Chondrocyte (in vitro differentiated cells): Measurements from ENCODE around the gene GBF1. TPM values are rescaled to one million over a fixed set of nuclear protein-coding genes. Genes with fewer than 3 reads are reported as not detected.

Experiments
- DNase-seq: peaks from one replicate; pipeline ENCODE4 v3.0.0; 2021; ENCODE audit warnings: mixed read lengths, low spot score
- H3K27ac Mint-ChIP-seq: one replicate; pipeline ENCODE4 v1.8.0; 2021; ENCODE audit warnings: mild to moderate bottlenecking, moderate library complexity, mixed read lengths; ENCODE audit not compliant: unreplicated experiment
- H3K27me3 Mint-ChIP-seq: 2 replicates; pipeline ENCODE4 v1.8.0; 2021; ENCODE audit warnings: low read depth, mixed read lengths
- H3K36me3 Mint-ChIP-seq: 2 replicates; pipeline ENCODE4 v1.8.0; 2021; ENCODE audit warnings: low read depth, mixed read lengths
- H3K4me1 Mint-ChIP-seq: 2 replicates; pipeline ENCODE4 v1.8.0; 2021; ENCODE audit warnings: low read depth, mild to moderate bottlenecking, mixed read lengths
- H3K4me3 Mint-ChIP-seq: one replicate; pipeline ENCODE4 v1.8.0; 2021; ENCODE audit warnings: mild to moderate bottlenecking, moderate library complexity, mixed read lengths; ENCODE audit not compliant: unreplicated experiment
- H3K9me3 Mint-ChIP-seq: 2 replicates; pipeline ENCODE4 v1.8.0; 2021; ENCODE audit warnings: low read depth, mixed read lengths
- total RNA-seq: library from RNA; stranded (reverse); gene quantifications from 3 replicates; pipeline ENCODE4 v1.2.1, GENCODE V29; 2021
- TF ChIP-seq, protein P1 (sequence below): fragments of 200-600 bp; sonication (generic); IDR thresholded peaks from 2 replicates; pipeline ENCODE4 v1.5.0; 2021; ENCODE audit warnings: antibody characterized with exemption, mild to moderate bottlenecking, moderate library complexity

The GBF1 gene
- total RNA-seq, 1 donor from 2014 or later = 59.7 TPM

DNA sequence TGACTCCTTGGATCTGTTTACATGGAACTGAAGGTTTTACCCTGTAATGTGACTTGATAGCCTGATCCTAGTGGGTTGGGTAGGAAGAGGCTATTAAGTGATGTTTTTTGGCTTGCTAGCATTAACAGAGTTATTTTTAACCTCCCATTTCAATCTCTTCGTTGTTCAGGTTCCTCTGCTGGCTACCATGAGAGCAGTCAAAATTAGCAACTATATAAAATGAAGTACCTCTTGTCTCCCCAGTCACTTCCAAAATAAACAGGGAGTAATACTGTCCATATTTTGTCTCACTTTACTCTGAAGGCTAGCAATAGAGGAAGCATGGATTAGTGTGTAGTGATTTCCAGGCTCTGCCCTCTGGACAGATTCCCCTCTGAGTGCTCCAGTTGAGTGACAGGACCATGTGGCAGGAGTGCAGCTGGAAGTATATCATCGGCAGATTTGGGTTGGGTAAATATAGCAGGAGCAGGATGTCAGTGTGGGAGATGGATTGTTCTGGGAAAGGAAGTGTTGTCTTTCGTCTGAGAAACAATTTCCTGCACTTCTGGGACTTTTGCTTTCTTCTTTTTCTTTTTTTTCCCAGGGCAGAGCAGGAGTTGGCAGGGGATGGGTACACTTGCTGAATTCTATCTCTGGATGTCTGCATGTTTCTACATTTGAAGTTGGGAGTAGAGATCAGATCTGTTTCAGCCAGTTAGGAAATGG, 35.2 kb downstream of the GBF1 start:
- Mint-ChIP-seq H3K9me3 (no peaks in the 10 kb centered on the region), H3K4me3 (peak overlapping the region; percentile 57), H3K27me3 (no peaks in the 10 kb centered on the region), H3K4me1 (peaks cover 29% of the 10 kb centered on the region), H3K27ac (peak overlapping the region; percentile 91), H3K36me3 (peaks cover 4% of the 10 kb centered on the region)
- TF ChIP-seq, protein P1, sequence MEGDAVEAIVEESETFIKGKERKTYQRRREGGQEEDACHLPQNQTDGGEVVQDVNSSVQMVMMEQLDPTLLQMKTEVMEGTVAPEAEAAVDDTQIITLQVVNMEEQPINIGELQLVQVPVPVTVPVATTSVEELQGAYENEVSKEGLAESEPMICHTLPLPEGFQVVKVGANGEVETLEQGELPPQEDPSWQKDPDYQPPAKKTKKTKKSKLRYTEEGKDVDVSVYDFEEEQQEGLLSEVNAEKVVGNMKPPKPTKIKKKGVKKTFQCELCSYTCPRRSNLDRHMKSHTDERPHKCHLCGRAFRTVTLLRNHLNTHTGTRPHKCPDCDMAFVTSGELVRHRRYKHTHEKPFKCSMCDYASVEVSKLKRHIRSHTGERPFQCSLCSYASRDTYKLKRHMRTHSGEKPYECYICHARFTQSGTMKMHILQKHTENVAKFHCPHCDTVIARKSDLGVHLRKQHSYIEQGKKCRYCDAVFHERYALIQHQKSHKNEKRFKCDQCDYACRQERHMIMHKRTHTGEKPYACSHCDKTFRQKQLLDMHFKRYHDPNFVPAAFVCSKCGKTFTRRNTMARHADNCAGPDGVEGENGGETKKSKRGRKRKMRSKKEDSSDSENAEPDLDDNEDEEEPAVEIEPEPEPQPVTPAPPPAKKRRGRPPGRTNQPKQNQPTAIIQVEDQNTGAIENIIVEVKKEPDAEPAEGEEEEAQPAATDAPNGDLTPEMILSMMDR = no peak
- DNase-seq = no peak

DNA sequence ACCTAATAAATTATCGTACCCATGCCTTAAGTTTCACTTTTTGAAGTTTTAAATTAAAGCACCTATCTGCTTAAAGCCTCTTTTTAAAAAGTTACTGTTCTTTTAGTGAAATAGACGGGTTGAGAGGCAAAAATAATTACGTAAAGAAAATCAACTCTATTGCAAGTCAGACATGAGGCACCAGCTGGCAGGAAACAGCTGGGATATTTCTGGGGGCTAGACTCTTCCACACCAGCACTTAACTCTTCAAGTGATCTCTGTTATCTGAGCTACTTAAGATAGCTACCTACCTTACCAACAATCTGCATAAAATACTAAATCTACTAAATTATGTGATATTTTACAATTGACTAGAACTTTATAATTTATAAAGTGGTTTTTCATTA, 35.8 kb downstream of the GBF1 start:
- TF ChIP-seq, protein P1 = no peak
- Mint-ChIP-seq H3K4me3 (peak overlapping the region; percentile 57), H3K36me3 (peaks cover 4% of the 10 kb centered on the region), H3K4me1 (peaks cover 33% of the 10 kb centered on the region), H3K27ac (peak overlapping the region; percentile 91), H3K27me3 (no peaks in the 10 kb centered on the region), H3K9me3 (no peaks in the 10 kb centered on the region)
- no peak for DNase-seq

DNA sequence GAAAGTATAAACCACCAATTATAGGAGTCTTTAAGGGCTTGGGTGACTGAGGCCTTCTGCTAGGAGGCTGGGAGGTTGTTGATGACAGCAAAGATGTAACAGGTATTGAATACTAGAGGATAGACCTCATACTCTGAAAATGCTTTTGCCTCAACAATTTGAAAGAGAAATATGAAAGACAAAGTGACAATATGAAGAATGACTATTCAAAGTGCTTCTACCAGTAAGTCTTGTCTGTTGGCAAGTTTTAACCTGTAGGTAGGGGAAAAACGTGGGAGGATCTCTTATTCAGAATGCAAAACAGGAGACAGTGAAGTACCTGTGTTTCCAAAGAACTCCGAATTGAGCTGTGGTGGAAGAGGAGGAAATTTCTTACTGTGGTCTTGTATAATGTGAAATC, 38.2 kb downstream of the GBF1 start:
- Mint-ChIP-seq H3K9me3 (no peaks in the 10 kb centered on the region), H3K27ac (no peak overlapping the region), H3K4me1 (peaks cover 43% of the 10 kb centered on the region), H3K27me3 (no peaks in the 10 kb centered on the region), H3K4me3 (no peak overlapping the region), H3K36me3 (peaks cover 4% of the 10 kb centered on the region)
- no peak for DNase-seq
- TF ChIP-seq, protein P1 = no peak

DNA sequence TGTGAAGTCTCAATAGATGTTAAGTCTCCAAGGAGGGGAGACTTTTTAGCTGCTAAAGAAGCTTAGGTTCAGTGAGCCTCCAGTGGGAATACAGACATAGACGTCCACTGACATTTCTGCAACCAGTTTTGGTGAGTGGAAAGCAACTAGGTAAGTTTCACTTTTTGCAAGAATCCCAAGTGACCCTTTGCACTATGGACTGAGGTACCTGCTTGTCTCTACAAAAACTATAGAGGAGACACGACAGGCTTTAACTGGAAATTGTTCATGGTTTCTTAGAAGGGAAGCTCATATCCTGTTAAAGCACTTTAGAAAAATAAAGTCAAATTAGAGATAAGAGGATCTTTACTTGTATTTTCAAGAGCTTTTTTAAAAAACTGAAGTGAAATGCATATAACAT, 38.6 kb downstream of the GBF1 start:
- peaks cover 4% of the 10 kb centered on the region for H3K36me3 Mint-ChIP-seq
- H3K27me3 Mint-ChIP-seq = no peaks in the 10 kb centered on the region
- H3K4me1 Mint-ChIP-seq = peaks cover 46% of the 10 kb centered on the region
- TF ChIP-seq, protein P1 = no peak
- no peak for DNase-seq
- no peak overlapping the region for H3K4me3 Mint-ChIP-seq
- no peak overlapping the region for H3K27ac Mint-ChIP-seq
- no peaks in the 10 kb centered on the region for H3K9me3 Mint-ChIP-seq

DNA sequence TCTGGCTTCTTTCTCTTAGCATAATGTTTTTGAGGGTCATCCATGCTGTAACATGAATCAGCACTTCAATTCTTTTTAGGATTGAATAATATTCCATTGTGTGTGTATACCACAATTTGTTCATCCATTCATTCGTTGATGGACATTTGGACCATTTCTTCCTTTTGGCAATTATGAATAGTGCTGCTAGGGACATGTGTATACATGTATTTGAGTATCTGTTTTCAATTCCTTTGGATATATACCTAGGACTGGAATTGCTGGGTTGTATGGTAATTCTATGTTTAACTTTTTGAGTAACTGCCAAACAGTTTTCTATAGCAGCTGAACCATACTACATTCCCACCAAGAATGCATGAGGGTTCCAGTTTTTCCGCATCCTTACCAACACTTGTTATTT, 39.2 kb downstream of the GBF1 start:
- Mint-ChIP-seq H3K36me3 (peaks cover 4% of the 10 kb centered on the region), H3K4me3 (no peak overlapping the region), H3K4me1 (peaks cover 48% of the 10 kb centered on the region), H3K27ac (no peak overlapping the region), H3K9me3 (no peaks in the 10 kb centered on the region), H3K27me3 (no peaks in the 10 kb centered on the region)
- DNase-seq = no peak
- TF ChIP-seq, protein P1 = no peak
